Measurements from ENCODE around the gene ZNF423. TPM values are rescaled to one million over a fixed set of nuclear protein-coding genes. Genes with fewer than 3 reads are reported as not detected.

The ZNF423 gene
- total RNA-seq, 6 experiments from 2014 or later, result 0.43 to 1.2 (median 0.89) TPM

DNA sequence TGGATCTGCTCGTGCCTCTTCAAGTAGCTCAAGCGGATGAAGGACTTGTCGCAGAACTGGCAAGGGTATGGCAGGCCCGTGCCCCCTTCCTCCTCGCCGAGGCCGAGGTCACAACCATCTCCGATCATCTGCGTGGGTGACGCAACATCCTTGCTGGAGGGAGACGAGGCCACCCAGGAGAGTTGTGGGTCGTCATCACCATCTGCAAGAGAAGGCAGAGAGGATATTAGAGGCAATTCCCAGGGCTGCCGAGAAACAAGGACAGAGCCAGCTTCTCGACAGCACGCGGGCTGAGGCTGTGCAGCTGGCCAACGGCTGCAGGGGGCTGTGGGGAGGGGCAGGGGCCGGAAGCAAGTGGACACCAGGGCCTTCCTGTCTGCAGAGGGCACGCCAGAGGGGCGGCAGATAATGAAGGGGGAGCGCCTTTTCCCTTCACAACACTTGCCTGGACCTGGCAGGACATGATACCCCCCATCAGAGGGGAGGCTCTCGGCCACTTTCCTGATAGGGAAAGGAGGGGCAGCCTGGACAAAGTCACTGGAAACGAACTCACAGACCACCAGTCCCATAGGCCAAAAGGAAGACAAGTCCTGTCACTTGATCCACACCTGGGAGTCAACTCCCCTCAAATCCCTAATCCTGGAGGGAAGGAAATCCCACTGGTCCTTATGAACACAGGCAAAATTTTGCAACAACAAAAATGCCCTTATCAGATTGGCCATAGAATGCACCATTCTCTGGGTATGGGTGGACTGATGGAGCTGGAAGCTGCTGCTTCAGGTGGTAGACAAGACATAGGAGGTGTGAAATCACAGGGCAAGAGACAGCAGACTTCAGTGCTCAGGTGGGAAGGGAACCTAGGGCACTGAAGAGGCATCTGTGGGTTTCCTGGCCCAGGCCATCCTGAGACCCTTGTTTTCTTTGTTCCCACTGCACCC lies 217.0 kb downstream of the ZNF423 start:
- TF ChIP-seq POLR2A (IDR thresholded peaks at IDR 0.05), result no peak
- TF ChIP-seq, protein P1, sequence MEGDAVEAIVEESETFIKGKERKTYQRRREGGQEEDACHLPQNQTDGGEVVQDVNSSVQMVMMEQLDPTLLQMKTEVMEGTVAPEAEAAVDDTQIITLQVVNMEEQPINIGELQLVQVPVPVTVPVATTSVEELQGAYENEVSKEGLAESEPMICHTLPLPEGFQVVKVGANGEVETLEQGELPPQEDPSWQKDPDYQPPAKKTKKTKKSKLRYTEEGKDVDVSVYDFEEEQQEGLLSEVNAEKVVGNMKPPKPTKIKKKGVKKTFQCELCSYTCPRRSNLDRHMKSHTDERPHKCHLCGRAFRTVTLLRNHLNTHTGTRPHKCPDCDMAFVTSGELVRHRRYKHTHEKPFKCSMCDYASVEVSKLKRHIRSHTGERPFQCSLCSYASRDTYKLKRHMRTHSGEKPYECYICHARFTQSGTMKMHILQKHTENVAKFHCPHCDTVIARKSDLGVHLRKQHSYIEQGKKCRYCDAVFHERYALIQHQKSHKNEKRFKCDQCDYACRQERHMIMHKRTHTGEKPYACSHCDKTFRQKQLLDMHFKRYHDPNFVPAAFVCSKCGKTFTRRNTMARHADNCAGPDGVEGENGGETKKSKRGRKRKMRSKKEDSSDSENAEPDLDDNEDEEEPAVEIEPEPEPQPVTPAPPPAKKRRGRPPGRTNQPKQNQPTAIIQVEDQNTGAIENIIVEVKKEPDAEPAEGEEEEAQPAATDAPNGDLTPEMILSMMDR (IDR thresholded peaks at IDR 0.05), result no peak
- WGBS (ENCODE audit: insufficient coverage, low coverage, low lambda C conversion rate, missing lambda C conversion rate), result no CpG with 5 or more reads among the region's 23 CpGs
- Histone ChIP-seq H3K36me3 (no peaks in the 10 kb centered on the region), H3K27me3 (no peaks in the 10 kb centered on the region), H3K27ac (no peak overlapping the region), H3K4me3 (no peak overlapping the region), H3K4me1 (no peaks in the 10 kb centered on the region), H3K9me3 (no peaks in the 10 kb centered on the region)
- no peak for ATAC-seq
- DNase-seq, result no peak
- intact Hi-C loops (cut with DNase I), result no loop called here

DNA sequence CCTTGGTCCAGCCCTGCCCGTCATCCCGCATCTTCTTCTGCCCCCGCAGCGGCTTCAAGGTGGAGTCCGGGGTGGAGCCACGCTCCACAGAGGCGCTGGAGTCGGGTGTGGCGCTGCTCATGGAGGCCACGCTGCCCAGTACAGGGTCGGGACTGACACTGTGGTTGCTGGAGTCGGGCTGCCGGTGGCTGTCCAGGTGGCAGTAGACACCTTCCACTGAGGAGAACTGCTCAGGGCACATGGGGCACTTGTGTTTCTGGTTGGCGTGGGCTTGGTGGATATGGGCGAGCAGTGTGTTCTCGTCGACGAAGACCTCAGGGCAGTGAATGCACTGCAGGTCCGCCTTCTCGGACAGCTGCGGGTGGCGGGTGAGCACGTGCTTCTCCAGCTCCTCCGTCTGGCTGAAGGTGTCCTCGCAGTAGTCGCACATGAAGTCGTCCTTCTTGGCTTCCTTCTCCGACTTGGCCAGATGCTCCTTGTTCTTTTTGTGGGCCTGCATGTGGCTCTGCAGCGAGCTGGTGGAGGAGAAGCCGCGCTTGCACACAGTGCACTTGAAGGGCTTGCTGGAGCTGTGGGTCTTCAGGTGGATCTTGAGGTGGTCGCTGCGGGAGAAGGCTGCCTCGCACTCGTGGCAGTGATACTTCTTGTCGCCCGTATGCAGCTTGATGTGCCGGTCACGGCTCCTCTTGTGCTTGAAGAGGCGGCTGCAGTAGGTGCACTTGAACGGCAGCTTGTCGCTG lies 217.8 kb downstream of the ZNF423 start:
- peak in 1 of 3 donors; percentile 35 for DNase-seq
- Histone ChIP-seq H3K9me3 (no peaks in the 10 kb centered on the region), H3K27ac (no peak overlapping the region), H3K4me1 (no peaks in the 10 kb centered on the region), H3K4me3 (no peak overlapping the region), H3K27me3 (no peaks in the 10 kb centered on the region), H3K36me3 (no peaks in the 10 kb centered on the region)
- TF ChIP-seq POLR2A (IDR thresholded peaks at IDR 0.05), result no peak
- TF ChIP-seq, protein P1 (IDR thresholded peaks at IDR 0.05), result no peak
- intact Hi-C loops (cut with DNase I), result no loop called here
- WGBS (ENCODE audit: insufficient coverage, low coverage, low lambda C conversion rate, missing lambda C conversion rate), result 81% methylated on average over 6 of the region's 42 CpGs
- ATAC-seq, result no peak

DNA sequence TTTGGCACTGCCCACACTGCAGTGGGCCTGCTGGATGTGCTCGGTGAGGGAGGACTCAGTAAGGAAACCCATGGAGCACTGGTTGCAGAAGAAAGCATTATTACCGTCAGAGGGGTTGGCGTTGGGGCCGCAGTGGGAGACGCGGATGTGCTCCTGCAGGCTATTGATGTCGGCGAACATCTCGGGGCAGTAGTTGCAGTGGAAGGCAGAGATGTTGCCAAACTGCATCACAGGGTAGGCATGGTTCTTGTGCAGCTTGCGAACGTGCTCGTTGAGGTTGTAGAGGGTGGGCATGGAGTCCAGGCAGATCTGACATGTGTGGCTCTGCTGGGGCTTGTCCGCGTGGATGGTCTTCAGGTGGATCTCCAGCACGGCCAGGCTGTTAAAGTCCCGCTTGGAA lies 218.4 kb downstream of the ZNF423 start:
- H3K36me3 ChIP-seq, result no peaks in the 10 kb centered on the region
- no peaks in the 10 kb centered on the region for H3K27me3 ChIP-seq
- H3K27ac ChIP-seq, result no peak overlapping the region
- no peaks in the 10 kb centered on the region for H3K4me1 ChIP-seq
- 84% methylated on average over 5 of the region's 16 CpGs for WGBS (ENCODE audit: insufficient coverage, low coverage, low lambda C conversion rate, missing lambda C conversion rate)
- ATAC-seq (no peak), DNase-seq (peak in 1 of 3 donors; percentile 33)
- TF ChIP-seq, protein P1 (IDR thresholded peaks at IDR 0.05), result no peak
- no peak for TF ChIP-seq POLR2A (IDR thresholded peaks at IDR 0.05)
- intact Hi-C loops (cut with DNase I), result no loop called here
- H3K4me3 ChIP-seq, result no peak overlapping the region
- H3K9me3 ChIP-seq, result no peaks in the 10 kb centered on the region

DNA sequence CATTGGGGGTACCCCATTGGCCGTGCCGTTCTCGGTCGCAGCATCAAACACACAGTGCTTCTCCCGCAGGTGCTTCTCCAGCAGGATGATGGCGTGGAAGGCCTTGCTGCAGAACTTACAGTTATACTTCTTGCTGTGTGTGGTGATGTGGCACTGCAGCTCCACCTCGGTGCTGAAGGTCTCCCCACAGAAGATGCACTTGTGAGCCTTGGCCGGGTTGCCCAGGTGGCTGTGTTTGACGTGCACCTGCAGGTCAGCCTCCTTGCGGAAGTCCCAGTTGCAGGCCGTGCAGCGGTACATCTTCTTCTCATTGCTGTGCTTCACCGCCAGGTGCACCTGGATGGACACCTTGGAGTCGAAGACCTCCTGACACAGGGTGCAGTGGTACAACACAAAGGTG lies 219.3 kb downstream of the ZNF423 start:
- Histone ChIP-seq H3K9me3 (no peaks in the 10 kb centered on the region), H3K36me3 (no peaks in the 10 kb centered on the region), H3K27me3 (no peaks in the 10 kb centered on the region), H3K4me1 (no peaks in the 10 kb centered on the region), H3K4me3 (no peak overlapping the region), H3K27ac (no peak overlapping the region)
- TF ChIP-seq, protein P1 (IDR thresholded peaks at IDR 0.05), result no peak
- TF ChIP-seq POLR2A (IDR thresholded peaks at IDR 0.05), result no peak
- ATAC-seq (no peak), DNase-seq (peak in 1 of 3 donors; percentile 11)
- intact Hi-C loops (cut with DNase I), result no loop called here
- WGBS (ENCODE audit: insufficient coverage, low coverage, low lambda C conversion rate, missing lambda C conversion rate), result no CpG with 5 or more reads among the region's 14 CpGs

Measured in right lobe of liver (tissue), 6 donors.